ENCODE data around the gene VNN1.
"Not testable (repeated sequence)": the region's sequence is repeated elsewhere in the genome, so short reads cannot be mapped to it uniquely, and the experiment has no call there.

VNN1 gene

DNA sequence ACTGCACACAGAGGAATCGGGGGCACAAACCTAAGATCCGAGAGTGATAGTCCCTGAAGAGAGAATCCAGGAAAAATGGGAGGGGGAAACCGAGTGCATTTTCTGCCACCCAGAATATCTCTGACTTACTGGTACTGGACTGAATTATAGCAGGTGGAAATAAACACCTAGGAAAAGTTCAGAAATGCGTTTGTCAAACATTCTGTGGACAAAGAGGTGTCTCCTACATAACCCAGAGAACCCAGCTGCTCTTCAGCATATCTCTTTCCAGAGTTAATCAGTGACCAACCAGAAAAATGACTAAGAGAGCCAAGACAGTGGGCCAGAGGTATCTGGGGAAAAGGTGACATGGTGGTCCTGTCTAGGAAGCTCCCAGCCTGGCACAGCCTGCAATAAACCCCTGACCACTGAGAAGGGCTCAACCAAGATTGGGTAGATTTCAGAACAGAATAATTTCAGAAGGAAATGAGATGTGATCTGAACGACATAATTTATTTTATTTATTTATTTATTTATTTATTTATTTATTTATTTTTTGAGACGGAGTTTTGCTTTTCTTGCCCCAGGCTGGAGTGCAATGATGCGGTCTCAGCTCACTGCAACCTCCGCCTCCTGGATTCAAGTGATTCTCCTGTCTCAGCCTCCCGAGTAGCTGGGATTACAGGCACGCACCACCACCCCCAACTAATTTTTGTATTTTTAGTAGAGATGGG, 6.0 kb upstream of the VNN1 start:
- DNase-seq: no peak

DNA sequence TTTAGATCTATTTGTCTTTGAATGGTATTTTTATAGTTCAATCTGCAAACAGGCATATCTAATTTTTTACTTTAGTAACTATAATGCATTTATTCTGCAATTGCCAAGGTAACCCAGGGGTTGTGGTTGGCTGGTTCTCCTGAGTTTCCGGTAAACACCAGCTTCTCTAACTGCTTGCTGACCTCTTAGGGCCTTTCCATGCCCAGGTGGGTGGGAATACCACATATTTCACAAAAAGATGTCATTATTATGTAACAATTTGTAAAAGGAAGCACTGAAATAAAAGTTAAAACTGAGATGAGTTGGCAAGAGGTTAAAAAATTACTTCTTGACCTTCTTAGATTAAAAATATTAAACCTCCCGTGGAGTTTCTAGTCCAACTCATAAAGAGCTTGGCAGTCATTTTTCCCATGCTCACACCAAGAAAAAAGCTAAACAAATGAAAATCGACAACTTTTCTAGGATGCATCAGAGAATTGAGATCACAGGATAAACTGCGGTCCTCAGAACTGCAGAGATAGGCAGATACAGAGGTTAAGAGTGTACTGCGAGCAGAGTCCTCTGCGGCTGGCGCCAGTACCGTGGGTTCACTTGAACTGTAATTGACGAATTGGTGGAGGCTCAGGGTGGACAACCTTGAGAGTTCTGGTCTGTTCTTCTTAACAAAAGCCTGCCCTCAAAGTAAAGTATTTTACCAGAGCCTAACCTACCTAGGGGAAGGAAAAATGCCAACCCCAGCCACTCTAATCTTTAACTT, 2.2 kb upstream of the VNN1 start:
- no peak for DNase-seq

GRCh38 chr6:132715204-132715603, 1.3 kb upstream of the VNN1 start:
- no peak for DNase-seq

GRCh38 chr6:132714160-132714559, 305 bp upstream of the VNN1 start:
- DNase-seq: no peak

DNA sequence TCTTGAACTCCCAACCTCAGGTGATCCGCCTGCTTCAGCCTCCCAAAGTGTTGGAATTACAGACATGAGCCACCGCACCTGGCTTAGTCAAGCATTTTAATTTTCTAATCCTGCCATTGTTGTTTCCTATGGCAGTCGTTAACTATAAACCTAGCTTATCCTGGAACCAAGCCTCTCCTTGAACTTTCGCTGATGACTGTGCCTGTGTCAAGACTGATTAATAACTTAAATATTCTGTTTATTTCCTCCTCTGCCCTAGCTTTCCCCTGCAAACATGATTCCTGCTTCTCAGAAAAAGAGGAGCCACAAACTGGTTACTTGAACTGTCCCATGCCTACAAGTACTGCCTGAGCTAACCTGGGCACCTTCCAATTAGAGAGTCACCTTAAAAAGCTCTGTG, 1.5 kb downstream of the VNN1 start:
- no peak for DNase-seq

- no peak for DNase-seq
Observed at GRCh38 chr6:132708771-132709170, 5.1 kb downstream of the VNN1 start.

DNA sequence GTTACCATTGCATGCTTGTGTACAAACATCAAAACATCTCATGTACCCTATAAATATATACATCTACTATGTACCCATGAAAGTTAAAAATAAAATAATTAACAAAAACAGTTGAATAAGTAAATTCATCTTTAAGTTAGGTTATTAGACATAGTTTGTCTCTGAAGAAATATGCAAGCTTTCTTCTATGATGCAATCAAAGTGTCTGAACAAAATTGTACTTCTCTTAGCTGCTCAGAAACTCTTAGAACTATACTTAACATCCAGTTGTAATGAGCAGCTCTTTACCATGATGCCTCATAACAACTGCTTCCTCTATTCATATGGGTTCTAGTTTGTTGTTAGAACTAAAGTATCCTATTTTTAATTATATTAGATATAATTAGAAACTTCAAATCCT, 5.9 kb downstream of the VNN1 start:
- DNase-seq: no peak

DNA sequence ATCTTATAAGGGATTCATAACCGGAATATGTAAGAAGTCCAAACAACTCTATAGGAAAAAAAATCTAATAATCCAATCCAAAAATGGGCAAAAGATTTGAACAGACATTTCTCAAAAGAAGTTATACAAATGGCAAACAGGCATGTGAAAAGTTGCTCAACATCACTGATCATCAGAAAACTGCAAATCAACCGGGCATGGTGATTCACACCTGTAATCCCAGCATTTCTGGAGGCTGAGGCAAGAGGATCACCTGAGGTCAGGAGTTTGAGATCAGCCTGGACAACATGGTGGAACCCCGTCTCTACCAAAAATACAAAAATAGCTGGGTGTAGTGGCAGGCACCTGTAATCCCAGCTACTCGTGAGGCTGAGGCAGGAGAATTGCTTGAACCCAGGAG, 7.1 kb downstream of the VNN1 start:
- DNase-seq: not testable (repeated sequence)

DNA sequence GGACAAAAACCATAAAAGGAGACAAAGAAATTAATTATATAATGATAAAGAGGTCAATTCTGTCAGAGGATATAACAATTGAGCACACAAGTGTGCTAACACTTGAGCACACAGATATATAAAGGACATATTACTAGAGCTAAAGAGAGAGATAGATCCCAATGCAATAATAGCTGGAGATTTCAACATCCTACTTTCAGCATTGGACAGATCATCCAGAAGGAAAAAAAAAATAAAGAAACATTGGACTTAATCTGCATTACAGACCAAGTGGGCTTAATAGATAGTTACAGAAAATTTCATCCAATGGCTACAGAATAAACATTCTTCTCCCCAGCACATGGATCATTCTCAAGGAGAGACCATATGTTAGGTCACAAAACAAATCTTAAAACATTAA, 9.9 kb downstream of the VNN1 start:
- DNase-seq: no peak

DNA sequence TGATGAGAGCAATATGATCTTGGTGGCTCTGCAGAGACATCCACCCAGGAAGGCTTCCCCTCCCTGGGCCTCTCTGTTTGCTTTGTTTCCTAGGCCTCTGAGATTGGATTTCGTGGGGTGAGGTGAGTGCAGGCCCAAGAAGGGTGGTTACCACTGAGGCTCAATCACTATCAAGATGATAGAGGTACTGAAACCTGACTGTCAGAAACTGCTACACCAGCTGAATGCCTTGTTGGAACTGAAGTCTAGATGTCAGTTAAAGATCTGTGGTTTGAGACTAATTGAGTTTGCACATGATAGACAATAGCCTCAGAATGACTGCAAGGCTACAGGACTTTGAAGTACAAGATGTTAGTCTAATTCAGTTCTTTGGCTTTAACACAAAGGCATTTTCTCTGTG, 15.2 kb downstream of the VNN1 start:
- no peak for DNase-seq

- DNase-seq: no peak
Observed at GRCh38 chr6:132695773-132696172, 18.1 kb downstream of the VNN1 start.

- DNase-seq: no peak
Observed at GRCh38 chr6:132693478-132693877, 20.4 kb downstream of the VNN1 start.

DNA sequence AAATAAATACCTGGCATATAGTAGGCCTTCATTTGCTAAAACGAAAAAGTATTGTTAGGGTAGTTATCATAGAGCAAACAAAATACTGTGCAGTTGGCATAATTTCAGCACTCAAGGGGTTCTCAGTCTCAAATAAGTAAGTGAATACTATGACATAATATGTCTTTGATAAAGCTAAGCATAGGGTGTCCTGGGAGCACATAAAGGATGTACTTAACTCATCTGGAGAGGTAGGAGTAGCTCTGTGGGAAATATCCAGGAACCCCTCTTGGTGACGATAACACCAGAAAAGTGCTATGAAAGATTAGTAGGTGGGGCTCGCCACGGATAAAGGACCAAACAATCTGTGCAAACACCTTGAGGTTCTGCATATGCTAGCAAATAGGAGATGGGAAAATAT, 23.2 kb downstream of the VNN1 start:
- DNase-seq: no peak

GRCh38 chr6:132687306-132687705, 26.5 kb downstream of the VNN1 start:
- no peak for DNase-seq

GRCh38 chr6:132686531-132686930, 27.3 kb downstream of the VNN1 start:
- no peak for DNase-seq

DNA sequence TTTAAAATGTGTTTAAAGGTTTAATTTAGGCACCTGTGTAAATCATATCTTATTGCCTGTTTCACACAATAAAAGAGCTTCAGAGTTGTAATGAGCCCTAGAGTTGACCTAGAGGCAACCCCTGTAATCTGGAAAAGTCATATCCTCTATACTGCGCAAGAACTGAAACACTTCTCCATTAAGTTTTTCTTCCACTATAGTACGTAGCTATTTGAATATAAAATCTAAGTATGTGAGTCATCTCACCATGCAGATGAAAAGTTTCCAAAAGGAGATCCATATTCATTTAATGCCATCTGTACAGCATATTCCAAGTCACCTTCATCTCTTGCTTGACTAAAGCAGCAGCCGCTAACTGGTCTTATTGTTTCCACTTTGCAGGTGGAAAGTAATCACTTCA, 28.8 kb downstream of the VNN1 start:
- no peak for DNase-seq

GRCh38 chr6:132684272-132684671, 29.6 kb downstream of the VNN1 start:
- DNase-seq: no peak

- no peak for DNase-seq
Observed at GRCh38 chr6:132683543-132683942, 30.3 kb downstream of the VNN1 start.

GRCh38 chr6:132679094-132679493, 34.8 kb downstream of the VNN1 start:
- DNase-seq: not testable (repeated sequence)

DNA sequence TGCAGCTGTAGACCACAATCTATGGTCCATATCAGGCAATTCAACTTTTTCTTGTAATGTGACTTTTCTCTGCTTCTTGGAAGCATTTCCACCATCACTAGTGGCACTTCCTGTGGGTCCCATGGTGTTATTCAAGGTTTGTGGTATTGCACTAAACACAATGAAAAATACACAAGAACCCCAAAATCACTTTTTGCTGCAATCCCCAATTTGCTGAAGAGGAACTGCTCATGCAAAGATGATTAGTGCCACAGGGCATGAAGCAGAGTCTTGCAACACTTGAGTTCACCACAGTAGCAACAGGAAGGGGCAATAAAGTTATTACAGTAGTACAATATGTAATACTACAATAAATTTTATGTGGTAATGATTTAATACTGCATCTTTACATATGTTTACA, 38.1 kb downstream of the VNN1 start:
- no peak for DNase-seq

- no peak for DNase-seq
Observed at GRCh38 chr6:132675002-132675401, 38.9 kb downstream of the VNN1 start.

- no peak for DNase-seq
Observed at GRCh38 chr6:132673376-132674094, 40.3 kb downstream of the VNN1 start.

DNA sequence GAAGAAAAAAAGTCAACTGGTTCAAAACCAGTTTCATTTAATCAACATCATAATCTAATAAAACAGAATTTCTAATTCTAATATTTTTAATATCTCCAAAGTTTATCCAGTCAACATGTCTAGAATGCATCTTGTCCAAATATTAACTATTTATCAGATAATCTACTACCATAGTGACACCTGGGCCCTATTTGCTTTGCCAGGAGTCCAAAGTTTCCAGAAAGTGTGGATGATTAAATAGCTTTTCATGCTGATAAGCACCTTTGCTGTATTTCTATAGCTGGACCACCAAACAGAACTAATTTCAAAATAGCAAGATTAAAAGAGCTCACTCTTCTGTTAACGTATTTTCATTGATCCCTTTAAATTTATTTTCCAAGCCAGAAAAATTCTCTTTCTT, 42.6 kb downstream of the VNN1 start:
- DNase-seq: no peak

GRCh38 chr6:132669690-132670291, 44.1 kb downstream of the VNN1 start:
- DNase-seq: no peak
